Right kidney (tissue), 1 donor: Measurements from ENCODE around the gene CALML5.
A peak's percentile ranks its signal among the peaks of the same experiment; 100 is the strongest.

Experiments
- DNase-seq: peaks from one replicate; pipeline ENCODE4 v3.0.0-alpha.2; 2016

The CALML5 gene

DNA sequence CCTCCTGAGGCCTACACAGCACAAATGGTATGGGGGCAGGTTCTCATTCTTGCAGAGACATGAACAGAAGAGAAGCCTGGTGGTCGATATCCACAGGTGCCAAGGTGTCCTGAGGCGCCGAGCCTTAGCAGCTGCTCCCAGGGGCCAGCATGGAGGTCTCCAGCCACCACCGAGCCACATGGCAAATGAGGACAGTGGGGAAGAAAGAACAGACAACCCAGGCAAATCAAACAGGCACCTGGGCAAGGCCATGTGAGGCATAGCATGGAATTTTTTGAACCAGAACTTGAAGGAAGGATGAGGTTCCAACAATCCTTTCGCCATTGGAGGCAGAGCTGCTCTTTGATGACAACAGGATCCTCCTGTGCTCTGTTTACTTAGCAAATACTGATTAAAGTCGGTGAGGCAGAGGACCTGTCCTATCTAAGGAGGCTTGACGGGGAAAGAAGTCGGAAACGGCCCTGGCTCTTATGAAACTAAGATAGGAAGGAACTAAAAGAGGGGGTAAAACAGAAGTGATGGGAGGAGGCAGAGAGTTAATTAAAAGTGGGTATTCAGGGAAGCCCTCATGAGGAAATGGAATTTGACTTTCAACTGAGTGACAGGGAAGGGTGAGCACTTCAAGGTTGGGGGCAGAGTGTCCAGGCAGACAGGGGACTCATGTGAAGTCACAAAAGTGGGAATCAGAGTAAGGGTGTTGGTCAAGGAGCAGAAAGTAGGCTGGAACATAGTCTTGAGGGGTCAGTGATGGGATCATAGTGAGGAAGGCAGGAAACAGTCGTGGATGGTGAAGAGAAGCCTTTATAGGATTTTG is 16.8 kb upstream of the CALML5 start:
- DNase-seq: no peak

DNA sequence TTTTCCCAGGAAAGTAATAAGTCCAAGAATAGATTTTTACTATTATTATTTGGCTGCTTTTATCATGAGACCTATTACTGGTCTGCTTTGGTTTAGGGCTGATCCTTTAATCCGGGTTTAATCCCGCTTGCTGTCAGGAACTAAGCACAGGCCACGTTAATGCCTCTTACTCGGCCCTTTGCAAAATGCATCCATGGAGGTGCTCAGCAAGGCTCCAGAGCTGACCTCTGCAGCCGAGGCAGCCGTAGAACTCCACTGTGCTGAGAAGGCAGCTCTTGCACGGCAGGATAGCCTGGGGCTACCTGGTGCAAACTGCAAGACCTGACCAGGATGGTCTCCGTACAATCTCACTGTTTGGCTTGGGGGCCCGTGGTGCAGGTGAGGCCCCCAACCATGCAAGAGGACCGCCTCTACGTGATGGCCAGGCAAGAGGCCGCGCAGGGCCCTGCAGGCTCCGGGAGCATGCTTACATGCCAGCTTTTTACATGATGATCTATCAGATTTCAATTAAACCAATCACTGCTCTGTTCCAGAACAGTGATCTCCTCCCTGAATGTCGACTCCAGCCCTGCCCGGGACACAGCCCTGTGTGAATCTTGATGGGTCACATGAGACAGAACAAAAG is 15.0 kb upstream of the CALML5 start:
- DNase-seq: peak; percentile 40

DNA sequence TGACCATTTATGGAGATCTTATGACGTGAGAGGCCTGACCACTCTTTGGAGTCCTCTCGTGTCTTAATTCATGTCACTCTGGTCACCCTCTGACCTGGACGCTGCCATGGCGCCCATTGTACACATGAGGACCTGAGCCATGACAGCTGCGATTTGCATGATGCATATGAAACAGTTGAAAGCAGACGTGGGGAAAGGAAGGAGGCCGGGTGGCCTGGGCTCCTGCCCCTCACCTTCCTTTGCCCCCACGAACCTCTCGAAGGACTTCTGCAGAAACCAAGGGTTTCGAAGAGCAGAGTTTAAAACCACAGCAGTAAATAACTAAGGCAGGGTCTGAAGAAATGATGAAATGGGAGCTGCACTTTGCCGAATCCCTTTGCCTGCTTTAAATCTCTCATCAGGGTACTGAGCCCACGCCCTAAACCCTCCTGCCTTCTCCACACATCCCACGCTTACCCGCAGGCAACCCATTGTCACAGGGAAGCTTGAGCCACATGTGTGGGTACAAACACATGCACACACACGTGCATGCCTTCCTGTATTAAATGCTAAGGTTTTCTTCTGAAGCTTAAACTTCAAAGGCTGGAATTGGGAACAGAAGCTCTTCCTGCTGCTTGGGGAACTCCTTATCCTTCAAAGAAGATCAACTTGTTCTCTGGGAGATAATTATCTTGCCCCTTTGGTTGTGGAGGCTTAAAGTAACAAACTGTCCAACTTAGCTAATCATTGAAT is 13.7 kb upstream of the CALML5 start:
- DNase-seq: no peak

DNA sequence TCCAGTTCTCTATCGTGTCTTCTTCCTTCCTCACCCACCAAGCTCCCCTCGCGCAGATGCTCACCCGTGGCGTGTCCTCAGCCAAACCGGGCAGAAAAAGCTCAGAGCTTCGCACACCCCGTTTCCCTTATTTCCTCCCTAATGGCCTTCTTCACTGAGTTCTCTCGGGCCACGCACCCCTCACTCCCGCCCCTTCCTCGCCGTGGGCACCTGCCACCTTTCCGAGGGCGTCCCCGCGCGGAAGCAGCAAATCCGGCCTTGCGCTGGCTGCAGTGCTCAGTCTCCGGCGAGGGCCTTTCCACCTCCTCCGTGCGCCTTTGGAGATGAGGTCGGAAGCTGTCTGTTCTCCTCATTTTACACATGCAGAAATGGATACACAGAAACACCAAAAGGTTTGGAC is 13.0 kb upstream of the CALML5 start:
- DNase-seq: no peak

DNA sequence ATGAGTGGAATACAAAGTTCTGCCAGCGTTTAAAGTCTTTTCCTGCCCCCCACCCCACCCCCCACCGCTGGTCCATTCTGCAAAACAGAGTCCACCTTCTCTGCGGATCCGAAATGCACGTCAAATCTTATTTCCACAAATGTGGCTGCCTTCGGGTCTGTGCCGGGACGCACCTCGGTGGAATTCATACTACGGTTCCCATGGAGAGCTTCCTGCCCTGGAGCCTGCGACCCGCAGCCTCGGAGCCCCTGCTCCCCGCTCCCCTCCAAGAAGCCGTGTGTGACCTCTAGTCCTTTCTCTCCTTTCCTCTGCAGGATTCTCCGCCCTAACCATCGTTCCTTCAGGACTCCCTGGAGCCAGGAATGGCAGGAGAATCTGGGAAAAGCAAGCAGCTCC is 12.5 kb upstream of the CALML5 start:
- no peak for DNase-seq

DNA sequence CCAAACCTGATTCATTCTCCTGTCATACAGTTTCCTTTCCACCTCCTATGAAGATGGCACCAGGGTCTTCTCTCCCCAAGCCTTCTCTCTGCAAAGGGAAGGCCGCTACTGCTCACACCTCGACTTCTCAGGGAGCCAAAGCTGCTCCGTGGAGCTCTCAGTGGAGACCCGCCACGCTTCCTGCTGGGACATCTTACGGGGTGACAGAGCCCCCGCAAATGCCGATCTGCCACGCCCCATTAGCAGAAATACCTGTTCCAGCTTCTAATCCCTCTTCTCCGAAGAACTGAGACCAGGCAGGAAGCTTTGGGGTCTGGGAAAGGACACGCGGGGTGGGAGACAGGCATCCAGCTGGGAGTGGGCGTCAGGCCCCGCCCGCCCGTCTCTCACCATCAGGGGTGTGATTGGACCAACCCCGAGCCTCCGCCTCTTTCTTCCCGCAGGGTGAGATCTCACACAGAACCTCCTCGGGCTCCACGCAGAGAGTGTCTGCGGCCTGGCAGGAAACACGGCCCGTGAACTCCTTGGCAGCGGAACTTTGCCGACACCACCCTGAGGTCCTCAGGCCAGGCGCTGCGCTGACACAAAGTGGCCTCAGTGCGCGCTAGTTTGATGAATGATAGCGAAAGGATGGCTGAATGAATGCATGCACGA is 12.0 kb upstream of the CALML5 start:
- DNase-seq: no peak

DNA sequence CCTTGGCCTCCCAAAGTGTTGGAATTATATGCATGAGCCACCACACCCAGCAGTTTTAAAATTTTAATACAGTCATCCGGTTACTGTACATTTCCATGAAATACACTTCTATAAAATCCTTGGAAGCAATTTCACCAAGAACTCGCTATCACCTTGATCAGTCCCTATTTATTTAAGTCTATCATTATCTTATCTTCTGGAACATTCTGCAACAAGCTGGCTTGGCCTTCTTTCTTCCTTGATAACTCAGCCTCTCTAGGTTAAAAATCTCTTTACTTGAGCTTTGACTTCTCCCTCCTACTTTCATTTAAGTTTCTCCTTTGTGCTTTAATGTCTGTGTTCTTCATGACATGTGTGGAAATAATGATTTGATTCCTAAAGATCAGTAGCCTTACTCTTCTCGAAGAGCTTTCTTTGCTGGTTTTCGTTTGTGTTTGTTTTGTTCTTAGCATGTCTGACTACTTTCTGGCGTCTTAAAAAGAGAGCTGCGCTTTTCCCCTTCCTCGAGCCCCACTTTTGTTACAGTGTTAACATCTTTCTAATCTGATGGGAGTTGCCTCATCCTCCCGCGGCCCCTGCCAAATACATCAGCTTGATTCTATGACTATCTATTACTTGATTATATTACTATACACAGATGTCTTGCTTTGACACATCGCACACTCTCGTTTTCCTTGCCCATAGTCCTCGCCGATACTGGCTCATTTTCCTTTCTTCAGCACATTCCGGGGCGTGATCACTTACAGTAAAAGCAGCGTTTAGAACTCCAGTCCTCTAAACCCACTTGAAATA is 11.1 kb upstream of the CALML5 start:
- no peak for DNase-seq

DNA sequence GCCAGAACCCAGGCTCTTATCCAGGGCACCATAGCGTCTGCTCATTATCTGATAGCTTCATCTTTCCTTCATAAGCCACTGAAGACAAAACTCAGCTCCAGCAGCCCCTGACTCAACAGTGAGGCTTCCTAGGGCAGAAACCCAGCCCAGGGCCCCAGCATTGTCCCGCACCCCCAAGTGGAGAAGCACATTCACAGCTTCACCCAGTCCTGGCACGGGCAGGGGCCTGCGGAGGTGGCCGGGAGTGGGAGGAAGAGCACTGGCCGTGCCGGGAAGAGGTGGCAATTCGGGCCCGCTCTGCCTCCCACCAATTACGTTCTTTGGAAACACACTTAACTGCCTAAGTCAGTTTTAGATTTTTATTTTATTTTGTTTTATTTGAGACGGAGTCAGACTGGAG is 10.3 kb upstream of the CALML5 start:
- no peak for DNase-seq

DNA sequence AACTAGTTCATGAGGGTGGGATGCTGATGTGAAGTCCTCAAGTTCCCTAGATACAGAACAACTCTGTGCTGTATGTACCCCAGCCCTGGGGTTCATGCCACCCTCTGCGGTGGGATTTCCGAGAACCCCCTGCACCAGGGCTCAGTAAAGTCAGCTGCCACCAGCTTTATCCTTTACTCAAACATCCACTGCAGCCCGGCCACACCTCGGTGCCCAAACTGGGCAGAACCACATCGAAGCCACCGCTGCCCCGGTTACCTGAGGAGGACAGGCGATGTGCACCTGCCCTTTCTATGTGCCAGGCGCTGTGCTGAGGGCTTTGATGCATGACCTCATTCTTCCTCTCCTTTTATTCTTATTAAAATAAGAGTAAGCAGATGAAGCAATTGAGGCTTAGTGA is 9.9 kb upstream of the CALML5 start:
- DNase-seq: no peak

DNA sequence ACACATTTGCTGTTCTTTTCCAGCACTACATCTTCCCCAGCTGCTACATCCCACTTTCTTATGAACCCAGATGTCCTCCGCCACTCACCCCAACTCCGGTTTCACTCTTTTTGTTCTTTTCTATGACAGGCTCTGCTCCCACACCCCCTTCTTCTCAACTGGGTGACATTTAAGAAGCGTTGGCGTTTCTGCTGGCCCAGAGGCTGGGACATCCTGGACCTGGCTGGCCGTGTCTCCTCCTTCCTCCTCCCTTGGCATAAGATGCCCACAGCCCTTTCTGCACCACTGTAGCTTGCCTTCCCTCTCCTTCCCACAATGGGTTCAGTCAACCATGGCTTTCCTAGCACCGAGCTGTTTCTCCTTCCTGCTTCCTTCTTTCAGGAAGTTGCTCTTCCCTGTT is 9.4 kb upstream of the CALML5 start:
- DNase-seq: no peak

DNA sequence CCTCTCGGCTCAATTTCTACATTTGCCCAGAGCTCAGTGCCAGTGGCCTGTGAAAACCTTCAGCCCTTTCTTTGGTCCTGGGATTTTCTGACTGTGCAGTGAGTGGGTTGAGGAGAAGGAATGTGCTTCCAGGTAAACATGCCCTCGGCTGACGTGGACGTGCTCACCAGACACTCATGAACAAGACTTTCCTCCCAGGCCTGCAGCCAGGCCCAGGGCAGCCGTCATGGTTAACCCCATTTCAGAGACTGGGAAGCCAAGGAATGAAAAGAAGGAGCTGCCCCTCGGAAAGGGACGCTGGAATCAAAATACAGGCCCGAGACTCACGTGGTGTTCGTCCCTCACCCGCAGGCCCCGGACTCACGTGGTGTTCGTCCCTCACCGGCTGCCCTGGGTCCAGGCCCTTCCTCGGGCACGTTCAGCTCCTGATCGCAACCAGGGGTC is 8.8 kb upstream of the CALML5 start:
- DNase-seq: no peak

DNA sequence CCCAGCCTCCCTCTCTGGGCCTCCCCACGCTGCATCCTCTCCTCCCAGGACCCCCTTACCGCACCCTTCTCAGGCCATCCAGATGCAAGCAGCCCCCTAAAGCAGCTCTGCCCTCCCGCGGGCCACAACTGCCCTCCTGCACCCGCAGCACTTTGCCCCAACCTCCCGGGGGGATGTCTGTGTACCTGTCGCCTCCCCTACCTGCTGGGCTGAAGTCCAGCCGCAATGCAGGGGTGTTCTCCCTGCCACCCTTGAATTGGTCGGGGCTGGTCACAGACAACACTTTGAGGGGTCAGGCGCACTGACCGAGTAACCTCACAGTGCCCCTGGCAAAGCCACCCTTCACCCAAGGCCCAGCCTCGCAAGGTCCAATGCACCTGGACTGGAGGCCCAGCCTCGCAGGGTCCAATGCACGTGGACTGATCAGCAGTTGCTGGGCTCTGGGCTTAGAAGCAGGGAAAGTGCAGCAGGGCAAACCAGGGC is 8.3 kb upstream of the CALML5 start:
- DNase-seq: no peak

DNA sequence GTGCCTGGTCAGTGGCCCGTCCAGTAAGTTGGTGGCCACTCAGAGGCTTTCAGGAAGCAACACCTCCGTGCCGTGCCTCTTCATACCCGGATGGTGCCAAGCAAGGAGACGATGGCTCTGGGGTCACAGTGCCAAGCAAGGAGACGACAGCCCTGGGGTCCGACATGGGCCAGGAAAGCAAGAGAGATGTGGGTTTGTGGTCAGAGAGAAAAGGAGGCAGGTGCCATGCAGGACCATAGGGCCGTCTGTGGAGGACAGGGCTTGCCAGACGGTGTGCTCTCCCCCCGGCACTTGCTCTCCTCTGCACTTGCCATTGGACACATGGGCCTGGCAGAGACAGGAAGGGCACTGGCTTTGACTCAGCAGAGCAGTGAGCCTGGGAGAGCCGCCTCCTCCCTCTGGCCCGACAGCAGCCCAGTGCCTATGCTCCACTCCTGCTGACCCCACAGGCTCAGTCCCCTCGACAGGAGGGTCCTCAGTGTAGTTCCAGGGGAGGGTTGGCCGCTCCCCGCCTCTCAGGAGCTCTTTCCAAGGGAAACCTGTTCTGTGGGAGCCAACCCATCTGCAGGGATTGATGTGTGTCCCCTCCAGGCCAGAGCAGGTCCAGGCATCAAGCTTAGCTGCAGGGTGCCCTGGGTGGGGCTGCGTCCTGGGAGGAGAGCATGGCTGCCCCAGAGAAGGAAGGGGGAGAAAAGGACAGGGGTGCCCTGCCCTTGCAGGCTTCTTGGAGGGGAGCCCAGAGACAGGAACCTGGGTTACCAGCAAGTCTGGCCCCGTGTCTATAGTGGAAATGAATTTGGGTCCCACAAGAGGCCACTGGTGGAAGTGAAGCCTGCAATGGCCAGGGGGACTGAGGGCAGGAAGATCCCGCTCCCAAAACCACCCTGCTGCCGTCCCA is 7.6 kb upstream of the CALML5 start:
- DNase-seq: no peak

DNA sequence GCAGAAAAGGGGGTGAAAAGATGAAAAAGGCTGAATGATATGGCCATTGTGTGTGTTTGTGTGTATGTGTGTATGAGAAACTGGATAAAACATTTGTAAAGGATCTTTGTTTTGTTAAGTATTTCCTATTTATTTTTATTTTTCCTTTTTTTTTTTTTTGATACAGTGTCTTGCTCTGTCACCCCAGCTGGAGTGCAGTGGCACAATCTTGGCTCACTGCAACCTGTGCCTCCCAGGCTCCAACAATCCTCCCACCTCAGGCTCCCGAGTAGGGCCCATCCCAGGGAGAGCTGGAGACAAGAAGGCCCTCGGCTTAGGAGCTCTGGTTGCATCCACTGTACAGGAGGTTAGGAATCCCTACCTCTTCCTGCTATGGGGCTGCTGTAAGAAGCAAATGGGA is 6.9 kb upstream of the CALML5 start:
- DNase-seq: no peak

DNA sequence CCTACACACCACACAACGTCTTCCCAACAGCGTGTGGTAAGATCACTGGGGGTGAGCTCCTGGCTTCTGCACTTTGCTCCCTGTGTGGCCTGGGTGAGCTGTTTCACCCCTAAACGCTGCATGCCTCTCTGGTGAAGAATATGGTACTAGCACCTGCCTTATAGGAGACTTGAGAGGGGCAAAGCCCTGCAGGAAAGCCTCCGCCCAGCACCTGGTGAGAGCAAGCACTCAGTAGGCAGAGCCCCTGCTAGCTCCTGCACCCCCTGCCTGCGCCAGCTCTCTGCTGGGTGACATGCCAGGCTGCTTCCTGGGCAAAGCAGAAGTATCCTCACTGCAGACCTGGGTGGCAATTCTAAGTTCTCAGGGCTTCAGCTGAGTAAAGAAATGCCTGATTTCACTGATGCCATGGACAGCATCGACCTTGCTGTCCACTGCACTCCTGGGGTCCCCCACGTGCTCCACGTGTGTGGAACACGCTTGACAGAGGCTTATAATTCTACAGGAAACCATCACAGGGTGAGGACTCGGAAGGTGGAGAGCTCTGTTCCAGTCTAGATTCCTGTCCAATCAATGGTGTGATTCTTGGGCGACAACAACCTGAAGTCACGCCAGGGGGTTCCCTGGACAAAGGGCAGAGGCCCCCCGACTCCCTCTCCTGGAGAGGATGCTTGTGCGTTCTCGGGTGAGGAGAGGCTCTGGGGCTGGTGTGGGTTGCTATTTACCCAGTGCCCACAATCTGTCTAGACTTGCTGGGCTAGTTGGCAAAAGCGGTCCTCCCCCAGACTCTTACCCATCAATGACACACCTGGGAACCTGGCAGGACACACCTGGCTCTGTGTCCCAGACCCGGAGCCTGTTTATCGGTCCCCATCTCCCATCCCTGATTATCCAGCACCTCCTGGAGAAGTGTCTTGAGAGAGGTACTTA is 5.0 kb upstream of the CALML5 start:
- DNase-seq: no peak

DNA sequence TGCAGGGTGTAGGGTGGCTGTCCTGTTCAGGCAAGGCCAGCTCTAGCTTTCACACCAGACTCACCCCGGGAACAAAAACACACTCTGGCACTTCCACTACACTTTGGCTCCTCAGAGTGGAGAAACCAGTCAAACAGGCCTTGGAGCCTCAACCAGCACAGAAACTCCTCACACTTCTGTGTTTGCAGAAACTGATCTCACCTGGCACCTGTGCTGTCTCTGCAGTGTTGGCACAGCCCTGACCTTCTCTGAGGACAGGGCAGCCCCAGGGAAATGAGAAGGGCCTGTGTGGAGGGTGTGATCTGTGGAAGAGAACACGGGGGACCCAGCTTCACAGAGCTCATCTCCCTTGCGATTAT is 4.1 kb upstream of the CALML5 start:
- no peak for DNase-seq

DNA sequence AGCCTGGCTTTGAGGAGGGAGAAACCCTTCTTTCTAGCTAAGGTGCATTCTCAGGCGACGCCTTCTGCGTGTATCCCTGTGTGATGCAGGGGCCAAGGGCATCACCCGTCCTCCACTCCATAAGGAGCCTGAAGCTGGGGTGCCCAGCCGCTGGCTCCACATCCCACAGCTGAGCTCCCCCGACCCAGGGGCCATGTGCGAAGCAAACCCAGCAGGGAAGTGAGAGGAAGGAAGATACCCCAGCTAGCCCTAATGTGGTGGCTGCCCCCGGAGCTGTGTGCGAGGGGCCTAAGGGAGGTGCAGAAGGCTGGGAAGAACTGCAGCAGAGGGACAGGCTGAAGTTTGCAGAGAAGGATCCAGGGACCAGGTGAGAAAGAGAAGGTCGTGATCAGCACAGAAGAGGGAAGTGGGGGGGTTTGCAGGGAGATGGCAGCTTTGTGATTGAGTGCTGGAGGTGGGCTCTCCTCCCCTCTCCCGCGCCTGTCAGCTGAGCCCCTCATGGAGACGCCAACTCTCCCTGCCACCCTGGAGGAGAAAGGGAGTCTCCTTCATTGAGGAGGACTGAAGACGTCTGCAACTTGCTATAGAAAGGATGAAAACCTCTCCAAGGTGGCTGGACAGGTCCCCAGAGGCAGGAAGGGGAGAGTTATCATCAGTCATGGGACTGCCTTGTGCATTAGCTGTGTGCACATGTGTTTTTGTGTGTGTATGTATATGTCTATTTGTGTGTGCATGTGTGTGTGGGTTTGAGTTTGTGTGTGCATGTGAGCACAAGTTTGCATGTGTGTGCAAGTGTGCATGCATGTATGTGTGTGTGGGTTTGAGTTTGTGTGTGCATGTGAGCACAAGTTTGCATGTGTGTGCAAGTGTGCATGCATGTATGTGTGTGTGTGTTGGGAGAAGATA is 3.5 kb upstream of the CALML5 start:
- no peak for DNase-seq

DNA sequence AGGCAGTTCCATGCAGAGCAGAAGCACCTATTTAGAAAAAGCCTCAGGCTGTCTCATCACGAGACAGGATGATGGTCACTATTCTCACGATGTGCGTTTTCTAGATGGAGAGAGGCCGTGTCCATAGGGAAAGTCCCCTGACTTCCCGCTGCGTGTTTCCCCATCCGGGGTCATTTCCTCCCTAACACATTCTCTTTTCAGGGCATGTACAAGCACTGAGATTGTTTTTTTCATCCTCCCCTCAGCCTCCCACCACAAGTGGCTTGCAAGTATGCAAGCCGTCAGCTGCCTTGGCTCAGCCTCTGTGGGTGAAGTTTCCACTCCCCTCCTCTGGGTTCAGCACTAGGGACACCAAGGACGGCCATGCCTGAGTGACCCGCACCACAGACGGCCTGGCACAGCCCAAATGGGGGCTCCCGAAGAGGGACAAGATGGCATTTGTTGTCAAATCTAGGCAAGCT is 2.7 kb upstream of the CALML5 start:
- DNase-seq: no peak

DNA sequence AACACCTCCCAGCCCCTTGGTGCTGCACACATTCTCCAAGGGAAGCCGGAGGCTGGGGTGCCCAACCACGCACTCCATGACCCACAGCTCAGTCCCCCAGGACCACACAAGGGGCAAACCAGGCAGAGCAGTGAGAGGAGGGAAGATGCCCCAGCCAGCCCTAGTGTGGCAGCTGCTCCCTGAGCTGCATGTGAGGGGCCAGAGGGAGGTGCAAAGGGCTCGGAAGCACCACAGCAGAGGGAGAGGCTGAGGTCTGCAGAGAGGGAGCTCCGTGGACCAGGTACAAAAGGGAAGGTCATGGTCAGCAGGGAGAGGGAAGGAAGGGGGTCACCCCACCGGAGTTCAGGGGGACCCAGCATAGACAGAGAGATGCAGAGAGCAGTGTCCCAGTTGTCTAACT is 1.5 kb upstream of the CALML5 start:
- DNase-seq: no peak
